NCI-H69 (cell line): Measurements from ENCODE around the gene TCFL5.
A peak's percentile ranks its signal among the peaks of the same experiment; 100 is the strongest.

Source experiments
- DNase-seq: peaks from one replicate; lab custom pipeline; 2025; lab: John Stamatoyannopoulos, UW

Gene TCFL5

GRCh38 chr20:62895539-62895938 lies 33.9 kb upstream of the TCFL5 start:
- no peak for DNase-seq

DNA sequence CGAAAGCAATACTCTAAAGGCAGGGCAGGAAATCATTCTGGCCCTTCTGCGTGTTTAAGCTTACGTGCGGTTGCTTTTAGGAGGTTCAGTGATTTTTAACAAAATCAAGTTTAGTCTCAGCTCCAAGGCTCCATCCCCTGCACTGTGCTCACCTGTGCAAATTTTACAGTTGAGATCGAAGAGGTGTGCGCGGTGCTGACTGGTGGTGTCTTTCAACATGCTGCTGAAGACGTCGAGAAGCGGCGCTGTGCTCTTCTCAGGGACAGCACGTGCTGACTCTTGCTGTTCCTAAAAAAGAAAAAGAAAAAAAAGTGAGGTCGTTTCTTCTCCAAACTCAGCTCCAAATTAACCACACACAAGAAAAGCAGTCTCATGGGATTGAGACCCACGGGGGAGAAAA lies 32.6 kb upstream of the TCFL5 start:
- no peak for DNase-seq

GRCh38 chr20:62893700-62894099 lies 32.1 kb upstream of the TCFL5 start:
- no peak for DNase-seq

DNA sequence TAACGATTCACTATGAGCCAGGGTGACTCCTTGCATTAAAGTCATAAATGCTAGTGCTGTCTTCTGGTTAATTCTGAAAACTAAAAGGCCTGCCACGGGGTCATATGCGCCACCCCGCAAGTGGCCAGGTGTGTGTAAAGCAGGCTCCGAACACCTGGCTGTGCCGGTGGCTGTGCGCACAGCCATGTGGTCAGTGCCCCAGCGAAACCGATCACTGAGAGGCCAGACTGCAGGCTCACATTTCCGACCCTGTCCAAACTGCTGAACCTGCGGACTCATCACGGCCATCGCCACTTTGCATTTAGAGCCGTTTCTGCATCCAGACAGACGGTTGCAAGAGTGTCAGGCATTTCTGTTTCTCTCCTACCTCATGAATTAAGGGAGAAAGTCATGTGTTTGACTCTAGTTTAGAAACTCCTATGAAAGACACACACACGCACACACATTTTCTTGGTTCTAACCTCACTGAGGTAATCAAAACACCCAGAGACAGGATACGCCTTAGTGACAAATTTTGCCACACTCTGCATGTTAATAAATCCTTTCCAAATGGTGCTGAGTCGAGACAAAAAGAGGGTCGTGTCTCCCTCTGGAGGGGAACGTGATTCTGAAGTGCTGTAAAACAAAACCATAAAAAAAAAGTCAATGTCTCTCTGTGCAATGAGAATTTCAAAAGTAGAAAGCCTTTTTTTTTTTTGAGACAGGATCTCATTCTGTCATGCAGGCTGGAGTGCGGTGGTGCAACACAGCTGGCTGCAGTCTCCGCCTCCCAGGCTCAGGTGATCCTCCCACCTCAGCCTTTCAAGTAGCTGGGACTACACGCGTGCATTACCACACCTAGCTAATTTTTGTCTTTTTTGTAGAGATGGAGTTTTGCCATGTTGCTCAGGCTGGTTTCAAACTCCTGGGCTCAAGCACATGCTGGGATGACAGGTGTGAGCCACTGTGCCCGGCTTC lies 31.0 kb upstream of the TCFL5 start:
- DNase-seq = no peak

DNA sequence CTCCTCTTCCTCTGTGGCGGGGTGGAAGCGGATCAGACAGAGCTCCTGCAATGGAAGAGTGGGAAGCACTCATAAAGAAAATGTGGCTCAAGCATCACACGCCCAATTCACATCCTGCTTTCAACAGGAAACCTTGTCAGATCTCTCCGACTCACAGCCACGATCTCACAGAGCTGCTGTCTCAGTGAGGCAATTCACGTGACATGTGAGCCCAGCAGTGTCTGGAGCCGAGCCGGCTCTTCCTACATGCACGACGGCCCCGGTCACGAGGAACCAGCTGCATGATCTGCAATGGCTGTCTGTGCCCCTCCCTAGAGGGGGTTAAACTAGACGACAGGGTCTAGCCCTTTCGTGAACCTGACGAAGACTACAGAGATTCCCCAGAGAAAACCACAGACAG lies 29.5 kb upstream of the TCFL5 start:
- no peak for DNase-seq

DNA sequence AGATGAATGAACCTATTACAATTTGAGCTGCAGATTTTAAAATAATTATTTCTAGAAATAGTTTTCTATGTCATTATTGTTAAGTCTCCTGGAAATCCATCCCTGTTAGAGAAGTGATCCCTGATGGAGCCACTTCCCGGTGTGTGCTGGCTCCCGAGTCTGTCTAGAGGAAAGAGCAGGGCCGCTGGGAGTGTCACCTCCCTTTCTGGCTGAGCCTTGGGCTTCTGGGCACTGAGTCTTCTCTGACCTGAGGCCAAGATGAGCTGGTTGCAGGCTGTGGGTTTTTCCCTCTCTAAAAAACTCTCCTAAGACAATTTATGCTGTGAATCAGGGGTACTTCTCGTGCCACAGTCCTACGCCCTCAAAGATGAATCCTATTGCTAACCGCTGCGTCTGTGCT lies 28.8 kb upstream of the TCFL5 start:
- DNase-seq = no peak

GRCh38 chr20:62889871-62890270 lies 28.2 kb upstream of the TCFL5 start:
- DNase-seq = no peak

- no peak for DNase-seq
These were observed 27.8 kb upstream of the TCFL5 start for GRCh38 chr20:62889411-62889810.

DNA sequence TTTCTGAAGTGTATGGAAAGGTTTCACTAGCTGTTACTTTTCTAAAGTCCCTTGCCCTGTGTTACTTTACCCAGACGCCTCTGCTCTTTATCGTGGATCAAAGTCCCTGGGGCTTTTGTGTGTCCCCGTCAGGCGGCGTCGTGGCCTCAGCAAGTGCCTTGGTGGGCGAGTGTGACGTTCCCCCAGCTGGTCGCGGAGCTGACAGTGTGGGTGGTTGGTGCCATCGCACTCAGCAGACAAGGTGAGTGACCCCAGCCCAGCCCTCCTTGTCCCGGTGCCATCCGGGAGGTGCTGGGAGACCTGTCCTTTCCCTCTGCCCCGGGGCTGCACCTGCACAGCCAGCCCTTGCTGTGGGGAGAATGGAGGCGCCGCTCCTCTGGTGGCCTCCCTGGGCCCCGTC lies 27.3 kb upstream of the TCFL5 start:
- DNase-seq = no peak

DNA sequence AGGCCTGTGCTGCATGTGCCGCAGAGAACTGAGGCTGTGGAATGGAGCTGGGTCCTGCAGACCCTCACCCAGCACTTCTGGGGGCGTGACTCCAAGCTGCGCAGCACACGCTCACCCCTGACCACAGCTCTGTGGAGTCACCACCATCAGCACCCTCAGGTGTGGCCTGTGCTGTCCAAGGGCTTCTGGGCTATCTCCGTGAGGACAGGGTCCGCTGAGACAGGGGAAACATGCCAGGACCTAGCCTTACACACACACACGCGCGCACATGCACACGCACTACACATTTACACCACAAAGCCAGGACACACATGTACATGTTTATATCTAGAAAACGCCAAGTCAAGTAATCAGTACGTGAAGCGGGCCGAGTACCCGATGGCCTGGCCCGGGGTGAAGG lies 26.8 kb upstream of the TCFL5 start:
- no peak for DNase-seq

- DNase-seq = no peak
These were observed 26.2 kb upstream of the TCFL5 start for GRCh38 chr20:62887860-62888239.

GRCh38 chr20:62887152-62887859 lies 25.7 kb upstream of the TCFL5 start:
- DNase-seq = peak; percentile 47

DNA sequence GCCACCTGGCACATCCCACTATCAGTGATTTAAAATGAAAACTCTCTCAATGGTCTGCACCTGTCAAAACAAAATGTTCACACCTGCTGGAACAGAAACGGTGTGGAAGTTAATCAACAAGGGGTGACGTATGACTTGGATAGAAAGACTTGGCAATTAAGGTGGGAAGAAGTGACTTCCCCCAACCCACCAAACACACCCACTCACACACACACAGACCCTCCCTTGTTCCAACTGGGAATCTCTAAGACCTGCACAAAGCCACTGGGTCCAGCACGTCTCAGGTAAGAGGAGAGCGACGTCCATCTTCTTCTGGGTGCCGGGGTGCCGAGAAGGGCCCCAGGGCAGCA lies 25.1 kb upstream of the TCFL5 start:
- peak; percentile 4 for DNase-seq

GRCh38 chr20:62885896-62886708 lies 24.5 kb upstream of the TCFL5 start:
- no peak for DNase-seq

DNA sequence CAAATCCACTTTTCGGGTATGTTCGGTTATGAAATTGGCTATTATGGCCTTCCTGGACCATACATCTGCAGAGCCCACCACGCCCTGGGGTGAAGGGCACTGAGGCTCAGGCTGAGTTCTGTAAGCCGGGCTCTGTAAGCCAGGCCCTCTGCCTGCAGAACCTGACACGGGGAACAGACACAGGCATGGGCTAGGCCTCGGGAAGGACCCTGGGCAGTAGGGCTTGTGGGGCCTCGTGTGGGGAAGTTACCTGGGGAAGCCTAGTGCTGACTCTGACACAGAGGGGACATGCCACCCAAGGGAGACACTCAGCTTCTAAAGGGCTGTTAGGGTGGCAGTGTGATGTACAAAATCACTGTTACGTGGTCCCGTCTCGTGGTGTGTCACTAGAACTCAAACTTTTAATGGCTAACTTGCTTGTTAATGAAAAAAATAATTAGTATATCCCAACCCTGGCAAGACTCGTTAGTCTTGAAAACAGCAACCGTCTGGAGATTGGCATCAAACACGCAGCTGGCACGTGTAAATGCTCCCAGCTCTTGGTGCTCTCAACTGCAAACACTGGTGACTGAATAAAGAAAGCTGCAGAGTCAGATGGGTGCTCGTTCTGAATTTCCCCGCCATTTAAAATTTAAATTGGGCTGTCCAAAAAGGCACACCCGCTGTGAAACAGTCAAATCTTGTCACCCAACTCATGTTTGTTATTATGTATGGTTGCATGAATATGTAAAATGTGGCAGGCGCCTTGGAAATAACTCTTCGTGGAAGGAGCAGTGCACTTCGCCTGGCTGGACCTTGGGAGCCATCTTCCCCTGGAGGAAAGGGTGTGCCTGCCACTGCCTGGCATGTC lies 23.6 kb upstream of the TCFL5 start:
- no peak for DNase-seq

- DNase-seq = no peak
These were observed 22.9 kb upstream of the TCFL5 start for GRCh38 chr20:62884556-62884955.

DNA sequence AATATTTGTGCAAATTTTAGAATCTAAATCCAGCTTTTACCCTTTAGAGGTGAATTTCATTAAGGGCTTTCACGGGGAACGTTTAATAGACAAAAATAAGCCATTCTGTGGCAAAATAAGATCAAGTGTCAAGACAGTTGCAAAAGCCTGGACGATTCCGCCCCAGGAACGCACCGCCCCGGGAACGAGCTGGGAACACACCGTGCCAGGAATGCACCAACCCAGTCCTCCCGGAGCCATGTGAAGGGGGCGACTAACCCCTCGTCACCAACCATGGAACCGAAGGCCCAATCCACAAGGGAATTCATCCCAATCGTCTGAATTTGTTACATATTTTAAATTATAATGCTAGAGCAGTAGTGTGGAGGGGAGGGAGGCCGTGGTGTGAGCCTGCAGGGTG lies 20.8 kb upstream of the TCFL5 start:
- DNase-seq = no peak

DNA sequence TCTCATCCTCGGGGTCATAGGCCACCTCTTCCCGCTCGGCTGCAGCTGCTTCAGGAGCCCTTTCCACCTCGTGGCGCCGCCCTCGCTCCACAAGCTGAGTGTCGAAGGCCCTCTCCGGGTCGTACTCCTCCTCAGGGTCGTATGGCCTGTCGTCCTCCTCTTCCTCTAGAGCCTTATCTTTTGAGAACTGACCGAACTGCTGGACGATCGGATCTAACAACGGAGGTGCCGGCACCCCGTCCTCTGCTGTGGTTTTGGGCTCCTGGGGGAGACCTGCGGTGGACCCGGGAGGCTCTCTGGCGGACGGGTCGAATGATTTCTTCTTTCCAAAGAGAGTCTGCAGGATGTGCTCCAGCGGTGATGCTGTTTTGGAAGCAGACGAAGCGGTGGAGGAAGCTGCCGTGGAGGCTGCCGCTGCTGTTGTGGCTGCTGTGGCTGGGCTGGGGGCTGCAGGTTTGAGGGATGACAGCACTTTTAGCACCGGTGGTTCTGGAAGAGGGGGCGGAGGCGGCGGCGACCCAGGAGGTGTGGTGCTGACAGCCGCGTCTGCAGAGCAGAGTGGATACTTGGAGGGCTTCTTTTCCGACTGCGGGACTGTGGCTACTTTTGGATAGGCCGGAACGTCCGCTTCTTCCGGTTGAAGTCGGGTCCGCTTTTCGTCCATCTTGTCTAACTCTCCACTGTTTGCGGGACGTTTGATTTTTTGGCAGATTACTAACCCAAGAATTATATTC lies 20.2 kb upstream of the TCFL5 start:
- DNase-seq = no peak

DNA sequence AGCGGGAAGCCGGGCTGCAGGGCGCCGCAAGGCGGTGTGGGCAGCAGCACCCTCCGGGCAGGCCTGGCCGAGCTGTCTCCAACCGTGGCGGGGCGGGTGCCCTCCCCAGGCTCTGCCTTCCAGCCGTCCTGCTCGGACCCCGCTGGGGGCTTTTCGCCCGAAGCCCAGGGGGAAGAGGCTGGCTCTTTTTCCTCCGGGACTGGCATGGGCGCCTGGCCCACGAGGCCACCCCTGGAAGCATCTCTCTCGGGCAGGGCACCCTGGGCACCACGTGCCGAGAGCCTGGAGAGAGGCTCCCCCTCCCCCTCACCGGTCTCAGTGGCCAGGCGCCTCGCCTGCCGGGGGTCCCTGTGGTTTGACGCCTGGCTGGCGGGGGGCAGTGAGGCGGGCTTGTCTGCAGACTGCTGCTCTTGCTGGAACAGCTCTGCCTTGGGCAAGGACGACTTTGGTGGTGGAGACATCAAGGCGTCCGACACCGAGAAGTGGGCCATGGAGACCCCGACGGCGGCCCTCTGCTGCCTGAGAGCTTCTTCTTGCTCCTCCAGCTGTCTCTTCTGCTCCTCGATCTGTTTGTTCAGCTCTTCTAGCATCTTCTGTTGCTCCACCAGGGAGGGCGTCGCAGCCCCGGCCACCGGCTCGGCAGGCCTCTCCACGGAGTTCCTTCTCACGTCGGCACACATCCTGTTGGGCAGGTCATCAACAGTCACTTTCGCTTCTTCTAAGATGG lies 19.5 kb upstream of the TCFL5 start:
- no peak for DNase-seq
